Activated CD4-positive, alpha-beta T cell treated with anti-CD3 and anti-CD28 coated beads, Interleukin-2, amount 50 U/mL, for 4 hours (primary cell): Measurements from ENCODE around the gene PTCHD1.

Experiments
- DNase-seq, 2 experiments: peaks; one replicate each; pipeline ENCODE4 v3.0.0-alpha.2; 2020

Gene PTCHD1

GRCh38 chrX:23364416-23364815 lies 29.8 kb downstream of the PTCHD1 start:
- DNase-seq, result no peak

DNA sequence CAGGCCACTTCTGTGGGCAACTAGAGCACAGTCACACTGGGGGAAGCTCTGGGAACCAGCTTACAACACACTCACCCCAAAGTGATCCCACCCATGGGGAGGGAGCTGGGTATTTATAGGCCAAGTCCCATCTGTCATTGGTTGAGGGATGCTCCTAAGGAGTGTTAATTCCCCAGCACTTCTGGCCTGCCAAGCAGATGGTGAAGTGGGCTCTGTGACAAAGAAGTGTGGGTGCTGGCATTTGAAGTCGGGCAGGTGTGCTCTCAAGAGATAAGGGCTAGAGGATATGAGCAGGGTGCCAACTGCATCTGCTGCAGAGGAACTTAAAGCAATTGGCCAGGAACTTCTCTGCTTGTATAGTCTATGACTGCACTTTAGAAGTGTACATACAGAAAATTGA lies 30.9 kb downstream of the PTCHD1 start:
- no peak for DNase-seq

- no peak for DNase-seq
Measured at GRCh38 chrX:23366914-23367313, 32.3 kb downstream of the PTCHD1 start.

DNA sequence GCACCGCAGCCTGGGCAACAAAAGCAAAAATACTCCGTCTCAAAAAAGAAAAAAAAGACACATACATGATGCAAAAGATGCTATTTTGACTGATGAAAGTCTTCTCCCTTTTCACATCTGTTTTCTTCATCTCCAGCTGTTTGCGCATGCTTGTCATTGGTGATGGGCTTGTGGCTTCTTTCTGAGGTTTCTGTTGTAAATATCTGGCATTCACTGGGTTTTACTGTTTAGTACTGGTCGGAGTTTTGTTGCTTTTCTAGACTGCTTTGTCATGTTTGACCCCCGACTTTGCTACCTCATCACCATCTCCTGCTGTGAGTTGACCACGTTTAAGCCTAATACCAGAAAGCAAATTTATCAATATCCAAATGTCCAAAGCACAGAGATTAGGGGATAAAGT lies 34.4 kb downstream of the PTCHD1 start:
- no peak for DNase-seq

DNA sequence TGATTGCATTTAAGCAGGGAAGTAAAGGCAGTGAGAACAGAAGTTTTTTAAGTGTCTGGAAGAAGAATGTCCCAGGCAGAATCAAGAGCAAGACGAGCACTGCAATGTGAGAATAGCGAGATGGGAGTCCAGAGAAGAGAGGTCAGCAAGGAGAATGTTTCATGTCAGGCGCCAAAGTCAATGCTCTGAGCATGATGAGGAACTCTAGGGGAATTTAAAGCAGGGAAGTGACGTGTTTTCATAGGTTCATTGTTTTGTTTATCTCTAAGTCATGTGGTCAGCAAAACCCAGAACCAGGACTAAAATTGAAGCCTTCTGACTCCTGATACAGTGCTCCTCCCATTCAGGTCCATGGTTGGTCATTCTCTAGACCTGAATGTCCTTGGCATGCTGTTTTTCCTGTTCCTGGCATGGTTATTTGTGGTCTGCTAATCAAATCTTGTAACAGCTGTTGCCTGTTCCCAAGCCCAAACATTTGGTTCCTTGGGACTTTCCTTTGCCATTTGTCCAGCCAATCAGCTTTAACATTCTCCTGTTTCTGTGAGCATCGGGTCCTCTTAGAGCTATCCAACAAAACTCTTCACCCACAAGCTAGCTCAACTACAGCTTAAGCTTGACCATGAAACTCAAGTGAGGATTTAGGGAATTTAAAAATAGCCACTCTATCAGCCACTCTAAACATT lies 37.7 kb downstream of the PTCHD1 start:
- DNase-seq, result no peak

DNA sequence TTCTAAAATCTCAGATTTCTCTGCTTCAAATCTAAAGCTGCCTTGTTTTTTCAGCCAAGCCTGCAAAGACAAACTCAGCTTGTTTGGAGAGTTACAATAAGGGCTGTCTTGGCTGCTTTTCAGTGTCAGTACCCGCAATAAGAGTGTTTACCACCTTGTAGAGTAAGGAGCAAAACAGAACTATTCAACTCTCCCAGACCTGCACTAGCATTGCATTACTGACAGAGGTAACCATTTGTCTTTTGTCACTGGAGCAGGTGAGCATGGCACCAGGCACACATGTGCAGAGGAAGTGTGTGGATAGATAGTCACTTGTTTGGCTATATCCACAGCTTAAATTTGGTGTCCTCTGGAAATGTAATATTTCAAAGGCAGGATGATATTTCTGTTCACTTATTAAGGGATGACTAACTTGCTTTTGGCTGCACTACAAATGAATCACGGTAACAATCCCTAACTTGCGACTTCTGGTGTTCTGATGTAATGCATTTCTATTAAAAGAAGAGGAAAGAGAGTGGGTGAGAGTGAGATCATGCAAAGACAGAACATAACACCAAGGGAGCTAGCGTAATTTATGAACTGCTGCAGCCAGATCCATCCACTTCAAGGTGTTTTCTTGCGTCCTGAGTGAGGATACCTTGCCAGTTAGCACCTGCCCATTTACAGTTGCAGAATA lies 38.6 kb downstream of the PTCHD1 start:
- DNase-seq, result no peak

GRCh38 chrX:23374291-23374690 lies 39.6 kb downstream of the PTCHD1 start:
- DNase-seq, result no peak

GRCh38 chrX:23376581-23376980 lies 41.9 kb downstream of the PTCHD1 start:
- DNase-seq, result no peak

GRCh38 chrX:23380581-23380980 lies 45.9 kb downstream of the PTCHD1 start:
- DNase-seq, result no peak

DNA sequence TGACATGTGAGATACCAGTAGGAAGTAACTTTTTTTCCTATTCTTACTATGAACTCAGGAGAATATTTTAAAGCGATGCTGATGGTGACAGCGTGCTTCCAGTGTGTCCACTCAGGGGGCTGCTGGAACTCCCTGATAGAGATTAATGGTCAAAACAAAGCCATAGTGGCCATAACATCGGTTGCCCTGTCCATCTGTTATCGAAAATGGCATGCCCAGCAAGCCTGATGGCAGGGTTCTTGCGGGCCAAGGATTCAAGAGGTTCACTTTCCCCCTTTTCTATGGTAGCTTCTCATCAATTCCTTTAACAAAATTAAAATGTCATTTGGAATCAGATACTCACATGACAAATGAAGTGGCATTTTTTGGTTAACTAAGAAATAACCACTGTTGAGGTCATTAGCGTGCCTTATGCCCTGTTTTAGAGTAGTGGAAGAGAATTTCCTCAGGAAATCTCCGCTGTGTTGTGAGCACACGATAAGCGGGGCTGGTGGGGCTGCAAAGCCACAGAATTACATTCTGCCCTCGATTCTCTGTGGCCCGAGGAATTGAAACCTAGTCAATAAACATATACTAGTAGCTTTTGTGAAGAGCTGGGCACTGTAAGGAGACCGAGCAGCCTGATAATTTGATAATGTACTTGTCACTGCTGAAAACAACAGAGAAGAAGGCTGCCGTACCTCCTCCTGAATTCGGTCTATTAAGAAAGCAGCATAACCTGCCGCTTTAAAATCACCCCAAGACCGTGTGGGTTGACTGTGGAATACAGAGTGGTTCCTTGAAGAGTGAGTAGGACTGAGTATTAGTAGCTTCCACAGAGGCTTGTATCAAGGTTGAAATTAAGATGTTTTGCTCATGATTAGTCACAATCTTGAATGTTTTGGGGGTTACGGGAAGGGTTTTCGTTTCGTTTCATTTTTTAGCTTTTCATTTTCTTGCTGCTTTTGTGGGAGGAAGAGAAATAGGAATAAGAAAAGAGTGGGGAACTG lies 46.7 kb downstream of the PTCHD1 start:
- DNase-seq, result no peak

- DNase-seq, result no peak
Measured at GRCh38 chrX:23382572-23382971, 47.9 kb downstream of the PTCHD1 start.

- DNase-seq, result no peak
Measured at GRCh38 chrX:23383411-23383810, 48.8 kb downstream of the PTCHD1 start.

DNA sequence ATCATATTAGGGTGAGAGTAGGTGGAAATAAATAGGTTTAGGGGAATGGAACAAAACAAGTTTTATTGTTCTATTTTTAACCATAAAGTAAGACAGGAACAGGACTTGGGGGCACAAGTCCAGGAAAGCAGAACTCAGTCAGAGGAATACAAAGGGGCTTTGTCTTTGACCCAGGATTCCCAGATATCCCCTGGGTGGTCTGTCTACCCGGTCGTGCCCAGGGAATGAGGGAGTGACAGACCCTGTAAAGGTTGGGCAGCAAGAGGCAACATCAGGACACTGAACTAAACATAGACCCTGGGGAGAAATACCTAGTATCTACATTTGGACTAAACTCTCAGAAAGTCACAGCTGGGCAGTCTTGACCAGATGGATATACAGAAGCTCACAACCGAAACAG lies 50.6 kb downstream of the PTCHD1 start:
- no peak for DNase-seq

DNA sequence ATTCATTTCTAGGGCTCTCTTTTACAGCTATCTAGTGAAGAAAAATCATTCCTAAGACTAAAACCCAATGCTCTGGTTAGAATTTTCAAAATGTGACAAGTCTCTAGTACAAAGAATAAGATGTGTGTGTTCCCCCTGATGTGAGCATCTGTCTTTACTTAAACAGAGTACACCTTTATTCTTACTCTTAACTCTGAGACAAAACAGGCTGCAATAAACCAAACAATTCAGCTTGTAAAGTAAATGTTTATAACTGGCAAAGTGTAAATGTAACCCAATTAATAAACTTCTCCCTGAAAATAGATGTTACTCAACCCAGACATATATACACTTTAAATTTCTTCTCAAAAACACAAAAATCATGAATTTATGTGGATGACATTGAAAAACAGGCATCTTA lies 51.6 kb downstream of the PTCHD1 start:
- no peak for DNase-seq

- DNase-seq, result no peak
Measured at GRCh38 chrX:23386726-23387125, 52.1 kb downstream of the PTCHD1 start.

DNA sequence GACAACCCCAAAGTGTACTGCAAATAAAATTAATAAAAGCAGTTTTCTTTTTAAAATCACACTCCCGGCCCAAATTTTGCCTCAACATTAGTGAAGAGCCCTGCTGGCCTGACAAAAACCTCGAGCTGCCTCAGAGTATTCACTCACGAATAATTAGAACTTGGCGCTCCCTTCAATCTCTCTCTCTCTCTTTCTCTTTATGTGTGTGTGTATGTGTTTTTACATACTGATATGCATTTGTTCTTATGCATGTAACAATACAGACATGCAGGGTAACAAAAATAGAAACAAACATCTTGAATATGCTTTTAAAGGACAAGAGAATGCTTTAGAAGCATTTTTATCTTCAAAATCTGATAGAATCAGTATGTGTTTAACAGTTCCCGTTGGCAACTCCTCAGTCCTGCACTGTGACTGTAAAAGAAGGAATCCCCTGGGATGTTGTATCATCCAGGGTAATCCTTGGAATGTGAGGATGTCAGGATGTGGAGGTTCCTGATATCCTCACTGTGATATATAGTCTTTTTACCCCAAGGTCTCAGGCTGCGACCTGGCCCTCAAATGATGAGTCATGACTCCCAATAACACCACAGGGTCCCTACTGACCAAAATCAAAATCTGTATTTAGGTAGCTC lies 53.0 kb downstream of the PTCHD1 start:
- DNase-seq, result no peak

GRCh38 chrX:23389196-23389792 lies 54.6 kb downstream of the PTCHD1 start:
- DNase-seq, result no peak

DNA sequence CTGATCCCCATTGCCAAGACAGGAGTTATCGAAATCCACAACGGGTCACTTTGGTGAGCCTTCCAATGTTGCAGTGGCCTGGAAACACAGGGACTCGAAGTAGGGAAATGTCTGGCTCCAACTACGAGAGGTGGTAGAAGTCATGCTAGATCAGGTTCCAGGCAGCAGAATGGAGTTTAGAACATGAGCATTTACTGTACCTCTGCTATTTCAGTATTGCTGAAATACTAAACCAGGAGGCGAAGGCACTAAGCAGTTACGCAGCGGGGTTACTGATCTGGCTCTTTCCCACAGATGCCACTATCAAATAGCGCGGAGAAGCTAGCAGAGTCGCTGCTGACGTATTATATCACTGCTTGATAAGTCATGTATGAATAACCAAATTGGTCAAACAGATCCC lies 56.3 kb downstream of the PTCHD1 start:
- DNase-seq, result no peak

DNA sequence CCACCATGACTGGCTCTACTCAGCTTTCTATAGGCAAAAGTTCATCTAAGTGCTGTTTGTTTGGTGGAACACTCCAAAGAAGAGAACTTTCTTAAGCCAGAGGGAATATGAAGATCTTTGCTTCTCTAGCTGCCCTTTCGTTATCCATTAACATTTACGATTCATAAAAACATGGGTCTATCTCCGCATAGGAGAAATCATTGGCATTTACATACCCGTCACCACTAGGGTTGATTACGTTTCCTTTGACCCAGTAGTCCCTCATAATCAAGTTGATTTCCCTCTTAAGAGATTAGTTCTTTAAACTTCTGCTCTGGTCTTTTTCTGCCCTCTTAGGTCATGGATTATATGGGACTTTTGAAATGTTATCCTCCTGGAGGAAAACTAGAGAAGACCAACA lies 57.5 kb downstream of the PTCHD1 start:
- no peak for DNase-seq

- DNase-seq, result no peak
Measured at GRCh38 chrX:23394421-23394820, 59.8 kb downstream of the PTCHD1 start.

GRCh38 chrX:23396263-23396662 lies 61.6 kb downstream of the PTCHD1 start:
- no peak for DNase-seq

GRCh38 chrX:23398570-23398969 lies 63.9 kb downstream of the PTCHD1 start:
- DNase-seq, result no peak

DNA sequence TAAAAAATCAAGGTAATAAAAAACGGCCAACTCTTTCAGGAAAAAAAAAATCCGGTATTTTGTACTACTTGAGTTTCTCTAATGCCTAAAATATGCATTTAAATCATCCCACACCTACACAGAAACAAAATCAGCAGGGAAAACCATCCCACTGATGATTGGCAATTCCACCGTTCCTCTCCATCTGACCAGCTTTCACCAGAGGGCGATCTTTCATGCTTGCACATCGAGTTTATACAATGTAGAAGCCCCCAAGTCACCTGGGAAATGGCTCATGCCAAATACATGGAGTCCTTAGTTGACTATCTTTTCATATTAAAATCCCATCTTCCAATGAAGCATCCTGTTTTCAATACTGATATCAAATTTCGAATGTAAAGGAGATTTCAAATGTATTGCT lies 69.2 kb downstream of the PTCHD1 start:
- no peak for DNase-seq
